GM19023 (cell line): ENCODE results near the gene SMCO2.

Experiments
- ATAC-seq: cut with Tn5 transposase; IDR thresholded peaks from one replicate; pipeline ENCODE4 v1.9.1; 2021; ENCODE audit warnings: mild to moderate bottlenecking, moderate library complexity; ENCODE audit not compliant: unreplicated experiment

Gene SMCO2

GRCh38 chr12:27549236-27549800 lies 102.8 kb downstream of the SMCO2 start:
- ATAC-seq = no peak

GRCh38 chr12:27549801-27550652 lies 103.5 kb downstream of the SMCO2 start:
- ATAC-seq = no peak

DNA sequence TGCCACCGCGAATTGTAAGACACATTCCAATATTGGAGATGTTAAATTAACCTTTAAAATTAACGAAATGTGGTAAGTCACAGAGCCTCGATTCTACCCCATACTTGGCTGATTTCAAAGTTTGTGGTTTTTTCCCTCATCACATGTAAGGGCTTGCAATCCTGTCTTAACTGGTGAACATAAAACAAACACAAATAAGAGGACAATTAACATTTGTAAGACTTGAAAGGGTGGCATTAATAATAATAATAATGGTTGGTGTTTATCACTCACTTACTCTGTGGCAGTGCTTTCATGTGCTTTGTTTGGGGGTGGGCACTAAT lies 104.1 kb downstream of the SMCO2 start:
- ATAC-seq = no peak

DNA sequence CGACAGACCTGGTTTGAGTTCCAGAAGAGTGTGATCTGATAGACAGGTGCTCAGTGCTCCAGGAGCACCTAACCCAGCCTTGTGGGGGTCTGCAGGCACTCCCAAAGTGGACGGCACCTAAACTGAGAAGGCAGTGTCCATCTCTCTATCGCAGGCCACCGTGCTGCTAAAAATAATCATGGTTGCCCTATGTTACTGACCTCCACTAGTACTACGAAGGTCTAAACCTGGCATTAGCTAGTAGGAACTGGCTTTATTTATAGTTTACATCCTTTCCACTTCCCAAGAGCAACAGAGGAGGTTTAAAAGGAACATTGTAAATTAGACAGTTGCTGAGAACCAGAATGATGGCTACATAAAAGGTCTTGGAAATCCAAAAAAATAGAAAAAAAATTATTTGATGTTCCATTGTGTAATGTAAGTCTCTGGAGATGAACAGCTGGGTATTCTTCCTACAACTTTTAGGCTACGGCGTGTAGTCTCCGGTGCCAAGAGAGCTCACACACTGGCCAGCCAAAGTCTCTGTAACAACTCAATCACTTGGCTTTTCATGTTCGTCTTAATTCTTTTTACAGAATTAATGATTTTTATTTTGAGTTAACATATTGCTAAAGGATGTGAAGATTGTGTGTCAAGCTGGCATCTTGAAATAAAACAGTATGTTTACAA lies 104.8 kb downstream of the SMCO2 start:
- no peak for ATAC-seq
